Coronary artery (tissue), 2 donors: ENCODE results near the gene GNB5.

Experiments
- DNase-seq: peaks from one replicate; pipeline ENCODE4 v3.0.0-alpha.2; 2017; ENCODE audit warnings: low spot score
- H3K27ac ChIP-seq, 2 donors: fragments of 200-600 bp; sonication (generic); one replicate each; pipeline ENCODE4 v1.5.1; 2016 to 2019
- H3K4me3 ChIP-seq: fragments of 200-600 bp; sonication (generic); 2 replicates; pipeline ENCODE4 v1.5.1; 2016; ENCODE audit warnings: mild to moderate bottlenecking, moderate library complexity
- TF ChIP-seq, protein P1 (sequence below): fragments of 200-600 bp; sonication (generic); IDR thresholded peaks from one replicate; pipeline ENCODE4 v1.5.1; 2019; ENCODE audit warnings: antibody characterized with exemption

Gene GNB5

DNA sequence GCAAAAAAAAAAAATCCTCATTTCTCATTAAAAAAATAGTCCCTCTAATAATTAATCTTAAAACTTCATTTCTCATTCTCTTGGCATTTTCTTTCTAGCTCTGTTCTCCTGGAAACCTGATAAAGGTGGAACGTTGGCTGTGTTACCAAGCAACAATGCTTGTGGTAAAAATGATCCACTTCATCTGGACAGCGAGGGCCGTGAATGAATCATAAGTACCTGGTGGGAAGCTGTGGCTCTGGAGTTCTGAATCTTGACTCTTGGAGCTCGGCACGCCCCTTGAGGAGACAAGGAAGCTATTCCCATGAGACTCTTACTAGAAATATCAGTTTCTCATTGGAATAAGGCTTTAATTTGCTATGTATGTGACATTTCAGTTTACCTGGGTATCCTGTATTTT, 111.2 kb downstream of the GNB5 start:
- TF ChIP-seq, protein P1, sequence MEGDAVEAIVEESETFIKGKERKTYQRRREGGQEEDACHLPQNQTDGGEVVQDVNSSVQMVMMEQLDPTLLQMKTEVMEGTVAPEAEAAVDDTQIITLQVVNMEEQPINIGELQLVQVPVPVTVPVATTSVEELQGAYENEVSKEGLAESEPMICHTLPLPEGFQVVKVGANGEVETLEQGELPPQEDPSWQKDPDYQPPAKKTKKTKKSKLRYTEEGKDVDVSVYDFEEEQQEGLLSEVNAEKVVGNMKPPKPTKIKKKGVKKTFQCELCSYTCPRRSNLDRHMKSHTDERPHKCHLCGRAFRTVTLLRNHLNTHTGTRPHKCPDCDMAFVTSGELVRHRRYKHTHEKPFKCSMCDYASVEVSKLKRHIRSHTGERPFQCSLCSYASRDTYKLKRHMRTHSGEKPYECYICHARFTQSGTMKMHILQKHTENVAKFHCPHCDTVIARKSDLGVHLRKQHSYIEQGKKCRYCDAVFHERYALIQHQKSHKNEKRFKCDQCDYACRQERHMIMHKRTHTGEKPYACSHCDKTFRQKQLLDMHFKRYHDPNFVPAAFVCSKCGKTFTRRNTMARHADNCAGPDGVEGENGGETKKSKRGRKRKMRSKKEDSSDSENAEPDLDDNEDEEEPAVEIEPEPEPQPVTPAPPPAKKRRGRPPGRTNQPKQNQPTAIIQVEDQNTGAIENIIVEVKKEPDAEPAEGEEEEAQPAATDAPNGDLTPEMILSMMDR: no peak
- no peak for DNase-seq

DNA sequence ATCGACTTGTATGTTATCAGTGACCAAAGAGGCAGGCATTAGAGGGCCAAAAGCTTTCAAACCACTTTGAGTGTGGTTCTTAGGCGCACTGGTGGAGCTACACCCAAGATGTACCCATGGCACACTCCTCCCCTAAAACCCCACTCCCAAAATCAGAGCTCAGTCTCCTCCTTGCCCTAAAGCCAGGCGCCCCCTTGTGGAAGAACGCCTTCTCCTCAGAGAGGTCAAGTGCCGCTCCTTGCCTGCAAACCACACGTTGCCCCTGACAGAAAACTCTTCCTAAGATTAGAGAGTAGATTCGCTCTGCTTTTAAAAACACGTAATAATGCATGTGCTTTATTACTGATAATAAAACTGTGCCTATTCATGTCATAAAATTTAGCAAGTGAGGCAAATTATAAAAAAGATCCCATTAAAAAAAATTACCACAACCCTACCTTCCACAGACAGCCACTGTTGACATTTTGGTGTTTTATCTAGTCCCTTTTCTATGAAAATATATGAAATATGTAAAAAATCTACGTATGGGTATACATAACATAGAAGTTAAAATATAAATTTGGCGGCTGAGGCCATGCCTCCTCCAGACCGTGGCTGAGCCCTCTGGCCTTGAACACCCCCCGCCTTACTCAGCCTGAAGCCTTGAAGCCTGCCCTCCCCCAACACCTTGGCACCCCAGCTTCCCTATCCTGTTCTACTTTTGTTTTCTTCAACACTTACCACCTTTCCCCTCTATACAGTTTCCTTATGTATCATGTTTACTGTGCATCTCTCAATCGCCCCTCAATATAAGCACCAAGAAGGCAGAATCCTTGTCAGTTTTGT, 112.1 kb downstream of the GNB5 start:
- no peak for DNase-seq
- TF ChIP-seq, protein P1: peak; percentile 69
- no peak overlapping the region for H3K4me3 ChIP-seq
- no peak overlapping the region for H3K27ac ChIP-seq

More for the DNA sequence above, 111.2 kb downstream of the GNB5 start:
- Histone ChIP-seq H3K27ac (no peak overlapping the region), H3K4me3 (no peak overlapping the region)

DNA sequence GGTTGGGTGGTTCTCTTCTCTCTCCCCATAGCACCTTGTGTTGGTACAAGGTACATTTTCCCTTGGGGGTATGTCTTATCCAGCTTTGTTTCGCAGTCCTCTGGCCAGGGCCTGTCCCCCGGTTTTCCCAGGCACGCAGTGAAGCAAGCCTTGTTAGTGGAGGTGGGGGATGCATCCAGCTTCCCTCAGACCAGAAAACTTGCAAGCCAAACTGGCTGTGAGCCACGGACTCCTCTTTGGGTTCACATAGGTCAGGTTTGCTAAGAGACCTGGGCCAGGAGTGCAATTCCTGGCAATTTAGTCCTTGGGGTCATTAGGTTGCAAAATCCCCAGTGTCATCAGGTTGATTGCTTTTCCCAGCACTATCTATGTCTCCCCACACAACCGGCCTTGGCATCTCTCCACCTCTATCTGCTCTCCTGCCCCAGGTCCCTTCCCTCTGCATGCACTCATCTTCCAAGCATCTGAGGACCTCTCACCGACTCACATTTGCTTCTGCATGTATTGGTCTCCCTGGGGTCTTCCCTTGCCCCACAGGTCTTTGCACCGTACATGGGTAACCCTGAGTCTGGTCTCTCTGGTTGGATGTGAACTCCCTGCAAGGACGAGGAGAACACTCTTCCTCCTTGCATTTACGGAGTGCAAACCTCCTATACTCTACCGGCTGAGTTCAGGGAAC, 112.9 kb downstream of the GNB5 start:
- Histone ChIP-seq H3K4me3 (no peak overlapping the region), H3K27ac (no peak overlapping the region)
- DNase-seq: no peak
- TF ChIP-seq, protein P1: no peak

DNA sequence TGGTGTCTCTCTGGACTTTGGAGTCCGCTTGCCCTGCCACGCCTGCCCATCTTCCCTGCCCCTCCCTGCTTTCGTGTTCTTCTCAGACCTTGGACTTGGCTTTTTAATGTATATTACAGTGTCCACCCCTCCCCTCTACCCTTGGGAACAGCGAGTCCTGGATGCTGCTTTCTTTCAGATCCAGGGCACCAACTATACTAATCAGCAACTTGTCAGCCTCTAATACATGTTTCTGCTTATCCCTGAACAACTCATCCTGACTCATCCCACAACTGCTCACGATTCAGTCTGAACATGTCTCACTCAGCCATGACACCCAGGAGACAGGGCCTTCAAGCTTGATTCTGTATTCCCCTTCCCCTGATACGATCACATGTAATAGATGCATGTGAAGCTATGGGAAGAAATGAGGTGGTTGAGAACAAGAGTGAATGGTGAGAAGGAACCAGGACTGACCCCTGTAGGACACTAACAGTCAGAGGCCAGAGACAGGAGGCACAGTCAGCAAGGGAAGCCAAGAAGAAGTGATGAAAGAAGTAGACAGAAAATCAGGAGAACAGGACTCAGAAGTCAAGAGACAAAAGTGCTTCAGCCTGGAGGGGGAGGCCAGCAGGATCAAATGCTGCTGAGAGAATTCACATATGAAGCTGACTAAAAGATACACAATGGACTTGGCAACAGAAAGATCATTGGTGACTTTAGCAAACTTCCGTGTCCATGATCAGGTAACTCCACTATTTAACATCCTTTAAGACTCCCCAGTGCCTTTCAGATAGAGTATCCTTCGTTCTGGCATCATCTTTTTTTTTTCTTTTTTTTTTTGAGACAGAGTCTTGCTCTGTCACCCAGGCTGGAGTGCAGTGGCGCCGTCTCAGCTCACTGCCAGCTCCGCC, 114.1 kb downstream of the GNB5 start:
- Histone ChIP-seq H3K27ac (no peak overlapping the region), H3K4me3 (no peak overlapping the region)
- TF ChIP-seq, protein P1: no peak
- DNase-seq: no peak

DNA sequence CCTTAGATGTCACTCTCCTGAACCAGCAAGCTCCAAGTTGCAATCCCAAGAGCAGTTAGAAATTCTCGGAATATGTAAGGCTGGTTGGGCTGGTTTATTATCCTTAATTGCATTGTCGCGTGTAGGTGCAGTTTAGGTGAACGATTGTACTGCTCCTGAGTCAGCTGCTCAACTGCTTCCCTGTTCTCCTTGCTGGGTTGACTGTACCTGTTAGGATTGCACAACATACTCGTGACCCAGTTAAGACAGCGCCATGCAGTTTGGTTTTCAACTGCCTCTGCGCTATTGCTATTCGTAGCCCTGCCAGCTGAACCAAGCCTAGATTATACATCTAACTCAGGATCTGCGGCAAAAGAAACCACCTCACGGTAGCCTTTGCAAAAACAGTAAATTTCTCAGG, 119.6 kb downstream of the GNB5 start:
- Histone ChIP-seq H3K27ac (no peak overlapping the region), H3K4me3 (no peak overlapping the region)
- TF ChIP-seq, protein P1: no peak
- no peak for DNase-seq

DNA sequence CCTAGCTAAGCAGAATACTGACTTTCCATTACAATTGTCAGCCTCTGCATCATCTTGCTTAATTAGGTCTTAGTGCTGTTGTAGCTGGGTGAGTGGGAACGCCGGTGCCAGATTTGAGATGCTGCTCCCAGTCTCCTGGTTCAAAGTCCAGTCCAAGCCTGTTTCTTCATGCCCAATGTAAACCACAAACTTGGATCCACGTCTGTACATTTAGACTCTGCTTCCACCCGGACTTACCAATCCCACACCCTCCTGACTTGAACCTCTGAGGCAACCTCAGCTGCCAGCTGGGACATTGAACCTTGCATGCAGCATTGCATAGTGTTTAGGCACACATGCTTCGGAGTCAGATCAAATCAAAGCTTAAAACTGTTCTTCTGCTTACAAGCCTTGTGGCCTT, 121.6 kb downstream of the GNB5 start:
- Histone ChIP-seq H3K27ac (no peak overlapping the region), H3K4me3 (no peak overlapping the region)
- TF ChIP-seq, protein P1: no peak
- DNase-seq: no peak
